HCT116 (cell line): Measurements from ENCODE around the gene OTOP3.

Experiments used
- CTCF ChIP-seq, 3 experiments: fragments of 200-600 bp in 1 of 3; sonication (generic) in 1 of 3; IDR thresholded peaks in 2 of 3; conservative IDR thresholded peaks in 1 of 3; 2 replicates each; pipeline ENCODE4 v1.5.1; 2012 to 2017; ENCODE audit warnings: low read depth in 2 of 3, low read length in 2 of 3, antibody characterized with exemption in 1 of 3, borderline replicate concordance in 1 of 3, control low read depth in 1 of 3, mild to moderate bottlenecking in 1 of 3, mixed read lengths in 1 of 3, mixed run types in 1 of 3, moderate library complexity in 1 of 3; ENCODE audit not compliant: insufficient read depth in 1 of 3
- EGR1 ChIP-seq: IDR thresholded peaks from 2 replicates; pipeline ENCODE4 v1.6.1; 2012; ENCODE audit warnings: low read depth
- JUND ChIP-seq: IDR thresholded peaks from 2 replicates; pipeline ENCODE4 v1.6.1; 2012
- MAX ChIP-seq: IDR thresholded peaks from 2 replicates; pipeline ENCODE4 v1.6.1; 2012
- POLR2A ChIP-seq: IDR thresholded peaks from 2 replicates; pipeline ENCODE4 v1.7.0; 2011; ENCODE audit warnings: borderline replicate concordance; ENCODE audit not compliant: insufficient read depth, insufficient read length; ENCODE audit errors: extremely low read depth
- ZNF274 ChIP-seq: fragments of 200-500 bp; sonication (Bioruptor generic); IDR thresholded peaks from 2 replicates; pipeline ENCODE4 v1.6.1; 2014; ENCODE audit warnings: mild to moderate bottlenecking, low read depth, low read length, inconsistent platforms

- TF ChIP-seq POLR2A (no peak), MAX (no peak), JUND (no peak), EGR1 (no peak), ZNF274 (no peak), CTCF (IDR thresholded peaks at IDR 0.05 in 2 of 3, conservative IDR thresholded peaks at IDR 0.05 in 1 of 3; ENCODE audit: borderline replicate concordance in 1 of 3, insufficient read depth in 1 of 3, low read depth in 2 of 3, low read length in 2 of 3) (no peak)
Observed at GRCh38 chr17:74928786-74929185, 6.9 kb upstream of the OTOP3 start.
